Fibroblast of mammary gland (primary cell): ENCODE measurements around the gene HMX1.

Experiments
- DNase-seq: peaks from one replicate; pipeline ENCODE4 v3.0.0-alpha.2; 2010; ENCODE audit warnings: low read depth
- H3K4me3 ChIP-seq: 2 replicates; pipeline ENCODE4 v1.5.1; 2011; ENCODE audit warnings: low read depth, mild to moderate bottlenecking, low read length, moderate library complexity; ENCODE audit not compliant: control insufficient read depth
- CTCF ChIP-seq: conservative IDR thresholded peaks from 2 replicates; pipeline ENCODE4 v1.5.1; 2011; ENCODE audit warnings: low read depth, low read length, inconsistent platforms; ENCODE audit not compliant: control insufficient read depth, insufficient read depth

HMX1 gene

GRCh38 chr4:8892556-8893226, 21.1 kb upstream of the HMX1 start:
- H3K4me3 ChIP-seq: no peak overlapping the region
- TF ChIP-seq CTCF: no peak
- DNase-seq: no peak

- no peak overlapping the region for H3K4me3 ChIP-seq
- no peak for TF ChIP-seq CTCF
- no peak for DNase-seq
Measured at GRCh38 chr4:8891646-8892555, 20.3 kb upstream of the HMX1 start.

GRCh38 chr4:8891255-8891645, 19.6 kb upstream of the HMX1 start:
- TF ChIP-seq CTCF: no peak
- no peak for DNase-seq
- H3K4me3 ChIP-seq: no peak overlapping the region

- no peak overlapping the region for H3K4me3 ChIP-seq
- TF ChIP-seq CTCF: no peak
- no peak for DNase-seq
Measured at GRCh38 chr4:8888856-8889255, 17.2 kb upstream of the HMX1 start.

- TF ChIP-seq CTCF: peak; percentile 32
- no peak overlapping the region for H3K4me3 ChIP-seq
- DNase-seq: peak; percentile 5
Measured at GRCh38 chr4:8886612-8887406, 15.2 kb upstream of the HMX1 start.

- DNase-seq: no peak
- H3K4me3 ChIP-seq: no peak overlapping the region
- no peak for TF ChIP-seq CTCF
Measured at GRCh38 chr4:8882239-8882638, 10.6 kb upstream of the HMX1 start.
